Stimulated activated CD4-positive, alpha-beta T cell treated with anti-CD3 and anti-CD28 coated beads, Interleukin-1b, Interleukin-23, amount 100 ng/mL, for 48 hours (primary cell): ENCODE results near the gene CRYZL1.
"Not testable (repeated sequence)": the region's sequence is repeated elsewhere in the genome, so short reads cannot be mapped to it uniquely, and the experiment has no call there.

ENCODE experiments used
- DNase-seq: peaks from one replicate; pipeline ENCODE4 v3.0.0-alpha.2; 2020

CRYZL1 gene

DNA sequence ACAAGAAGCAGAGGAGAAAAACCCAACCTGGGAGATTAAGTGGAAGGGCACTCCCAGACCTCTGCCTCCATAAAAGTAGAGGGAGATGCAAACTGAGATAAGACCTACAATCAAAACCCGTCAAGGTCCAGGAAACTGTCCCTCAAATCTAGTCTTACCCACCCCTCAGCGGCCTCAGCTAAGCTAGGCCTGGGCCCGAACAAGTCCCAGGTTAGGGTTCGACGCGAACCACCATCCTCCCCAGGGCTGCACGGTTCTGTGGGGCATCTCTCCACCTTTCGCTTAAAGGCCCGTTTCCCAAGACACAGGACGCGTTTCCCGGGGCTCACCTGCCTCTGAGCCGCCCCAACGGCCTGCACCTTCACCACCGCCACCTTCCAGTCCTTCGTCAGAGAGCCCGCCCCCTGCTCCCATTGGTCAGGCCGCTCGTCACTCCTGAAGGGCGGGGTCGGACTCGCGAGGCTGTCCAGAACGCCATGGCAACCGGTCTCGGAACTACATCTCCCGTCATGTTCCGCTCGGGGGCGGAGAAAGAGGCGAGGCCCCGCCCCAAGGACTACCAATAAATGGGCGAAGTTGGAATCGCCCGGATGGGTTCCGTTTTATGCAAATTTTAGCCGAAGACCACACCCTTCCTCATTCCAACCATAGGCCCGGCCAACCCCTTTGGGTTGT, at the start of gene CRYZL1:
TSS of gene CRYZL1 (minus strand) at position 390 of the 675 bp plus-strand sequence. CDS start 10,190 bp downstream, outside the sequence.
- peak; percentile 100 for DNase-seq

DNA sequence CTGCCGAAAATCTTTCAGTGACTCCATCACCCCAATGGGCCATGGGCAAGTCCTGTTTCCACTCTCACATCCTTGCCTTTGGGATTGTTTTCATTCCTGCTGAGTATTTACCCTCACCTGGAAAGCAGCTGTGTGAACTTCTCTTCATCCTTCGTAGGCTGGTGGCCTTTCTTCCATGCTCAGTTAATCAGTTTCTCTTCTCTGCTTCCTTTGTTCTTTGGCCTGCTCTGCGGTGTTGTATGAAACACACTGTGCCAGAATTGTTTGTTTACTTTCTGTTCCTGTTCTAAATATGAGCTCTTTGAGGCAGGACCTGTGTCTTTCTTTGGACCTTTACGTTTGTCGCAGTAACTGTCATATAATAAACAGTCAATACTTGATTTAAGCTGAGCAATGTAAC, 49.3 kb upstream of the CRYZL1 start:
- DNase-seq, result no peak

DNA sequence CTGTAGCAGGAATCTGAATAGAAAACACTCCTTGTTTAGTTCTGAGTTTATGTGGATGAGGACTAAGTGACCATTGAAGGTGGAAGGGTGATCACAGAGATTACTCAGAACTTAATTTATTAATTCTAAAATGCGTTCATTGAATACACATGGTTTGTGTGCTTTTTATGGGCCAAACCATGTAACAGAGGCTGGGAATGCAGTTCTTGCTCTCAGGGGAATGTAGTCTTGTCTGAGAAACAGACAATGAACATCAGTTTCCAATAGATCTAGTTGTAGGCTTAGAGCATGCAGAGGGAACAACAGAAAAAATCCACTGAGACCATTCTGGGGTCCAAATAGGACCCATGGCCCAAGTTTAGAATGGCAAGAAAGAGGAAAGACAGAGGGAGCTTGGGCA, 46.8 kb upstream of the CRYZL1 start:
- DNase-seq, result no peak

GRCh38 chr21:33687634-33688033, 46.1 kb upstream of the CRYZL1 start:
- DNase-seq, result no peak

- no peak for DNase-seq
Measured at GRCh38 chr21:33686386-33686785, 44.8 kb upstream of the CRYZL1 start.

GRCh38 chr21:33685613-33686197, 44.2 kb upstream of the CRYZL1 start:
- DNase-seq, result no peak

GRCh38 chr21:33684923-33685560, 43.5 kb upstream of the CRYZL1 start:
- no peak for DNase-seq

DNA sequence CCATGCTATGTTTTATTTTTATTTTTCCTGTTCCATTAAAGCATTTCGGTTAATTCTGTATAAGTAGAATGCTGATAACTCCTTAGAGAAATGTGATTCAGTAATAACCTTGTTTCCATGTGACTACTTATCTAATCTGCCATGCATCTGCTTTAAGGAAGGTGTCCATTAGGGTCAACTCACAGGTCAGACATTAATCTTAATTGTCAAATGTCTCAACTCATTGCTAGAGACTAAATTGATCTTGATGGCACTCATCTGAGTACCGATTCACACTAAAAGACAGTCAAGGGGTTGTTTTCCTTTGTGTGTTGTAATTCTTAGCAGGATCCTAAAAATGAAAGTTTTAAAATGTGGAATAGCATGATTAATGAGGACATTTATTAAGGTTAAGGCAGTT, 42.5 kb upstream of the CRYZL1 start:
- no peak for DNase-seq

GRCh38 chr21:33682992-33683627, 41.6 kb upstream of the CRYZL1 start:
- no peak for DNase-seq

- DNase-seq, result no peak
Measured at GRCh38 chr21:33680870-33681269, 39.3 kb upstream of the CRYZL1 start.

GRCh38 chr21:33677450-33677849, 35.9 kb upstream of the CRYZL1 start:
- DNase-seq, result no peak

DNA sequence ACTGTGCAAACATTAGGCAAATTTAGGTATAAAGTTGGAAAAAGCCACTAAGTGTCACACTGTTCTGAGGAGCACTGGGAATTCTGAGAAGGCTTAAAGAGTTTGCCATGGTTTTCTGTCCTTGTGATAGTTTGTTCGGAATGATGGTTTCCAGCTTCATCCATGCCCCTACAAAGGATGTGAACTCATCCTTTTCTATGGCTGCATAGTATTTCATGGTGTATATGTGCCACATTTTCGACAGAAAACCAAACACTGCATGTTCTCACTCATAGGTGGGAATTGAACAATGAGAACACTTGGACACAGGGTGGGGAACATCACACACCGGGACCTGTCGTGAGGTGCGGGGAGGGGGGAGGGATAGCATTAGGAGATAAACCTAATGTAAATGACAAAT, 35.1 kb upstream of the CRYZL1 start:
- not testable (repeated sequence) for DNase-seq

- DNase-seq, result no peak
Measured at GRCh38 chr21:33674226-33674625, 32.7 kb upstream of the CRYZL1 start.

DNA sequence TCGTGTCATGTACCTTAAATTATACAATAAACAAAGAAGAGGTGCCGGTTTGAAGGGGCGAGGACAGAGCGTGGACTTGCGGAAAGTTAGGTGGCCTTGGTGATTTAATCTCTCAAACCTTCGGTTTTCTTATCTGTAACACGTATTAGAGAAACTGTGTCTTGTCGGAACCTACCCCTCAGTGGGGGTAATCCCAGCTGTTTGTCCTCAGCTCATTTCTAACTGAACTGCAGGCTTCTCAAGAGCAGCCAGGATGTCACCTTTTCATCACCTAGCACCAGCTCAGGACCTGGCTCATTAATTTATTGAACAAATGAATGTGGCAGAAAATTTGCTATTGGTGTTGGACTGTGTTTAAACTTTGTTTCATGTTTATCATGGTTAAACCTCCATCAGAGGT, 31.9 kb upstream of the CRYZL1 start:
- DNase-seq, result no peak

- peak; percentile 4 for DNase-seq
Measured at GRCh38 chr21:33670076-33670978, 28.8 kb upstream of the CRYZL1 start.

DNA sequence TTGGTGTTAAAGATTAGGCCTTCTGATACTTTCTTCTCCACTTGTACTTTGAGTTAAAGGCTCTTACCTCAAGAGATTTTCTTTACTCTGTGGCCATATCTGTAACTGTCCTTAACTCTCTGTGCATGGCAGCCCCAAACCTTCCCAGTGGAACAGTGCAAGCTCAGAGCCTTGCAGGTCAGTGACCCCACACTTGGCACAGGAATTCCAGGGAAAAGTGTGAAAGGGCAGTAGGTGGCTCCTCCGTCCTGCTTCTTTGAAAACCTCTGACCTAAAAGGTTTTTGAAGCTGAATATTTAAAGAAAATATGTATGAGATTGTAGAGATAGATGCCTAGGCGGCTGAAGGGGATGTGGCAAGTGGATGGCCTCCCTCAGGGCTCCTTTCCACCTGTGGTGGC, 27.1 kb upstream of the CRYZL1 start:
- no peak for DNase-seq

- no peak for DNase-seq
Measured at GRCh38 chr21:33668180-33668579, 26.6 kb upstream of the CRYZL1 start.

GRCh38 chr21:33667636-33668035, 26.1 kb upstream of the CRYZL1 start:
- no peak for DNase-seq

DNA sequence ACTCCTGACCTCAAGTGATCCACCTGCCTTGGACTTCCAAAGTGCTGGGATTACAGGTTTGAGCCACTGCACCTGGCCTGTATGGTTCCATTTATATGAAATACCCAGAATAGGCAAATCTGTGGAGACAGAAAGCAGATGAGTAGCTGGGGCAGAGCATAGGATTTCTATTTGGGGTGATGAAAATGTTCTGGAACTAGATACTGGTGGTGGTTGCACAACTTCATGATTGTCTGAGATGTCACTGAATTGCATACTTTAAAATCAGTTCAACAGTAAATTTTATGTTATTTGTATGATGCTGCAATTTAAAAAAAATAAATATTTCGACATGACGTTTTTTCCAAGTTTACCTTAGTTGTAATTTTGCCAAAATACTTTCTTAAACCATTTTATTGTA, 24.6 kb upstream of the CRYZL1 start:
- DNase-seq, result no peak

- DNase-seq, result no peak
Measured at GRCh38 chr21:33664135-33664534, 22.6 kb upstream of the CRYZL1 start.

- DNase-seq, result no peak
Measured at GRCh38 chr21:33663241-33663640, 21.7 kb upstream of the CRYZL1 start.

DNA sequence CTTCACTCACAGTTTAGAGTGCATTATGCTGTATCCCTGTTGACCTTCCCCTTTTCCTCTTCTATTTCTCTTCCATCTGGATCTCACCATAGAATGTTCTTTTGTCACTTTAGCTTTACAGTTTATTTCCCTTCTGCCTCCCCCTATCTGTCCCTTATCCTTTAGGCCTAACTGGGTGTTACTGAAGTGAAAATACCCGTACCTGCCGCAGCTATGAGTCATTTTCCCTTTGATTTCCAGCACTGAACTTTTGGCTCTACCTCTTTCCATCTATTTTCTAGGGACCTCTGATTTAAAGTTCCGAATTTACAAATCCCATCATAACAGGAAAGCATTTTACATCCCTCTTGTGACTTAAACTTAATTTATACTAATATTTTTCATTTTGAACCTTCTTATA, 20.5 kb upstream of the CRYZL1 start:
- no peak for DNase-seq

DNA sequence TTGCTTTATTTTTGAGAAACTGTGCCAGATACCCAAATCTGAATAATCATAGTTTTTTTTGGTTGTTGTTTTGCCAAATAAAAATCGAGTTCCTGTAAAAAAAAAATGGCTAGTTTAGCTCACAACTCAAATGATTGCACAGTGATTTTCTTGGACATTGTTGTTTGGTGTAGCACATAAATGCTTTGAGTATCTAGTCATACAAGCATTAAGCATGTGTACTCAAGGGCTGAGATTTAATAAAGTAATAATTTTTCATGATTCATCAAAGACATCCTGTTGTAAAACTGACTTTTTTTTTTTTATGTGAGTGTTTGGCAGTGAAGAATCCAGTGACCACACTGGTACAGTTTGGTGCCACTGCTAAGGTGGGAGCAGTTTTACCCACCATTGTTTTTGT, 19.6 kb upstream of the CRYZL1 start:
- DNase-seq, result no peak
